ENCODE measurements around the gene DNM3. TPM values are rescaled to one million over a fixed set of nuclear protein-coding genes. Genes with fewer than 3 reads are reported as not detected.

Gene DNM3
- total and polyA plus RNA-seq, 10 of the 15 experiments (the other 5 are each of a cell fraction or from before 2014, with no cell fraction given), result 0.03 to 1.5 (median 0.08) TPM; not detected in 3

DNA sequence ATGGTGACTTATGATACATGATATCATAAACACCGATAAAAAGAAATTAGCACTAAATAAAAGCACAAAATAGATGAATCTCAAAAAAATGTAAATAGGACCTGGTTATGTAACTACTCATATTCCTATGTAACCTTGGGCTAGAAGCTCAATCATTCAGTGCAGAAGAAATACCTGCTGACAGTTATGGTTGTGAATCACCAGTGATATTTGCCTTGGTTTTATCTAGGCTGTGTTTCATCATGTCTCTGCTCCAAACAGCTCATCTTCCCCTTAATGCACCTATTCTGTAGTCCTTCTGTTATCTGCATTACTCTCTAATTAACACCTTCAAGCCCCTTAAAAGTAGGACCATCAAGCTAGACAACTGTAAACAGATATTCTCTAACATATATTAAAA, 618.9 kb downstream of the DNM3 start:
- no peak for ATAC-seq
- Histone ChIP-seq H3K4me2 (ENCODE audit: control insufficient read depth, insufficient read depth) (no peak overlapping the region), H4K20me1 (ENCODE audit: control insufficient read depth, insufficient read depth) (no peaks in the 10 kb centered on the region), H3K4me1 (ENCODE audit: control insufficient read depth, insufficient read depth, low read length) (no peaks in the 10 kb centered on the region), H3K9me3 (replicated peaks; ENCODE audit: control insufficient read depth, insufficient read depth, low read length) (no peaks in the 10 kb centered on the region), H3K27ac (ENCODE audit: control insufficient read depth, insufficient read depth) (no peak overlapping the region), H3K9ac (ENCODE audit: control insufficient read depth, insufficient read depth, low read length) (no peak overlapping the region), H3K4me3 (no peak overlapping the region), H2AFZ (ENCODE audit: control insufficient read depth, low read depth, low read length) (no peak overlapping the region), H3K36me3 (ENCODE audit: control insufficient read depth in 2 of 2, insufficient read depth in 2 of 2, low read length in 1 of 2) (no peaks in the 10 kb centered on the region), H3K79me2 (ENCODE audit: control insufficient read depth, insufficient read depth, low read length) (no peaks in the 10 kb centered on the region), H3K27me3 (replicated peaks in 1 of 2; ENCODE audit: control insufficient read depth in 2 of 2, insufficient read depth in 2 of 2, low read length in 1 of 2) (peaks cover 0 to 3% of the 10 kb centered on the region in 2 experiments; a peak in 3 of 4 replicates)
- 81% methylated on average over 1 of the region's 1 CpG for WGBS (ENCODE audit: insufficient coverage, insufficient replicate concordance, low lambda C conversion rate, missing lambda C conversion rate)
- DNase-seq (ENCODE audit: low read depth, low spot score), result no peak
- POLR2A ChIA-PET, result no interaction called here
- intact Hi-C loops (cut with micrococcal nuclease; ENCODE audit: unreplicated experiment) (no loop called here), in situ Hi-C loops (cut with MboI) (no loop called here)
- CTCF ChIA-PET, result interaction anchor here (1.3 kb wide), 1 partner anchor 19 kb away, joined by 3 read pairs; no protein-coding TSS in a partner anchor
- RAD21 ChIA-PET (ENCODE audit: unreplicated experiment), result interaction anchor here (1.3 kb wide), 1 partner anchor 9 kb away, joined by 3 read pairs; no protein-coding TSS in a partner anchor
- no TSS peak for BruUV-seq (replicated peaks)
- SMC1A ChIA-PET (ENCODE audit: uncharacterized antibody, unreplicated experiment), result no interaction called here
- FAIRE-seq, result no peak
- TF ChIP-seq MTA2 (IDR thresholded peaks at IDR 0.05; ENCODE audit: low read depth), result no peak
- TF ChIP-seq DPF2 (IDR thresholded peaks at IDR 0.05), result no peak
- TF ChIP-seq, protein P1, sequence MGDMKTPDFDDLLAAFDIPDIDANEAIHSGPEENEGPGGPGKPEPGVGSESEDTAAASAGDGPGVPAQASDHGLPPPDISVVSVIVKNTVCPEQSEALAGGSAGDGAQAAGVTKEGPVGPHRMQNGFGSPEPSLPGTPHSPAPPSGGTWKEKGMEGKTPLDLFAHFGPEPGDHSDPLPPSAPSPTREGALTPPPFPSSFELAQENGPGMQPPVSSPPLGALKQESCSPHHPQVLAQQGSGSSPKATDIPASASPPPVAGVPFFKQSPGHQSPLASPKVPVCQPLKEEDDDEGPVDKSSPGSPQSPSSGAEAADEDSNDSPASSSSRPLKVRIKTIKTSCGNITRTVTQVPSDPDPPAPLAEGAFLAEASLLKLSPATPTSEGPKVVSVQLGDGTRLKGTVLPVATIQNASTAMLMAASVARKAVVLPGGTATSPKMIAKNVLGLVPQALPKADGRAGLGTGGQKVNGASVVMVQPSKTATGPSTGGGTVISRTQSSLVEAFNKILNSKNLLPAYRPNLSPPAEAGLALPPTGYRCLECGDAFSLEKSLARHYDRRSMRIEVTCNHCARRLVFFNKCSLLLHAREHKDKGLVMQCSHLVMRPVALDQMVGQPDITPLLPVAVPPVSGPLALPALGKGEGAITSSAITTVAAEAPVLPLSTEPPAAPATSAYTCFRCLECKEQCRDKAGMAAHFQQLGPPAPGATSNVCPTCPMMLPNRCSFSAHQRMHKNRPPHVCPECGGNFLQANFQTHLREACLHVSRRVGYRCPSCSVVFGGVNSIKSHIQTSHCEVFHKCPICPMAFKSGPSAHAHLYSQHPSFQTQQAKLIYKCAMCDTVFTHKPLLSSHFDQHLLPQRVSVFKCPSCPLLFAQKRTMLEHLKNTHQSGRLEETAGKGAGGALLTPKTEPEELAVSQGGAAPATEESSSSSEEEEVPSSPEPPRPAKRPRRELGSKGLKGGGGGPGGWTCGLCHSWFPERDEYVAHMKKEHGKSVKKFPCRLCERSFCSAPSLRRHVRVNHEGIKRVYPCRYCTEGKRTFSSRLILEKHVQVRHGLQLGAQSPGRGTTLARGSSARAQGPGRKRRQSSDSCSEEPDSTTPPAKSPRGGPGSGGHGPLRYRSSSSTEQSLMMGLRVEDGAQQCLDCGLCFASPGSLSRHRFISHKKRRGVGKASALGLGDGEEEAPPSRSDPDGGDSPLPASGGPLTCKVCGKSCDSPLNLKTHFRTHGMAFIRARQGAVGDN (IDR thresholded peaks at IDR 0.05), result no peak
- TF ChIP-seq, protein P2, sequence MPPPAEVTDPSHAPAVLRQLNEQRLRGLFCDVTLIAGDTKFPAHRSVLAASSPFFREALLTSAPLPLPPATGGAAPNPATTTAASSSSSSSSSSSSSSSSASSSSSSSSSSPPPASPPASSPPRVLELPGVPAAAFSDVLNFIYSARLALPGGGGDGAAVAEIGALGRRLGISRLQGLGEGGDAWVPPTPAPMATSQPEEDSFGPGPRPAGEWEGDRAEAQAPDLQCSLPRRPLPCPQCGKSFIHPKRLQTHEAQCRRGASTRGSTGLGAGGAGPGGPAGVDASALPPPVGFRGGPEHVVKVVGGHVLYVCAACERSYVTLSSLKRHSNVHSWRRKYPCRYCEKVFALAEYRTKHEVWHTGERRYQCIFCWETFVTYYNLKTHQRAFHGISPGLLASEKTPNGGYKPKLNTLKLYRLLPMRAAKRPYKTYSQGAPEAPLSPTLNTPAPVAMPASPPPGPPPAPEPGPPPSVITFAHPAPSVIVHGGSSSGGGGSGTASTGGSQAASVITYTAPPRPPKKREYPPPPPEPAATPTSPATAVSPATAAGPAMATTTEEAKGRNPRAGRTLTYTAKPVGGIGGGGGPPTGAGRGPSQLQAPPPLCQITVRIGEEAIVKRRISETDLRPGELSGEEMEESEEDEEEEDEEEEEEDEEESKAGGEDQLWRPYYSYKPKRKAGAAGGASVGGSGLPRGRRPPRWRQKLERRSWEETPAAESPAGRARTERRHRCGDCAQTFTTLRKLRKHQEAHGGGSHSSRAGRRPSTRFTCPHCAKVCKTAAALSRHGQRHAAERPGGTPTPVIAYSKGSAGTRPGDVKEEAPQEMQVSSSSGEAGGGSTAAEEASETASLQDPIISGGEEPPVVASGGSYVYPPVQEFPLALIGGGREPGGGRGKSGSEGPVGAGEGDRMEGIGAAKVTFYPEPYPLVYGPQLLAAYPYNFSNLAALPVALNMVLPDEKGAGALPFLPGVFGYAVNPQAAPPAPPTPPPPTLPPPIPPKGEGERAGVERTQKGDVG (CRISPR knock-in tag; IDR thresholded peaks at IDR 0.05), result no peak
- TF ChIP-seq EZH2 (IDR thresholded peaks at IDR 0.05; ENCODE audit: borderline replicate concordance, control insufficient read depth, low read depth, low read length), result no peak
- TF ChIP-seq PAX5 (IDR thresholded peaks at IDR 0.05; ENCODE audit: borderline replicate concordance, low read depth, low read length), result no peak
- TF ChIP-seq NR2C2 (IDR thresholded peaks at IDR 0.05; ENCODE audit: borderline replicate concordance, control insufficient read depth, insufficient read length, low read depth), result no peak
- TF ChIP-seq ZBTB40 (IDR thresholded peaks at IDR 0.05; ENCODE audit: borderline replicate concordance), result no peak
- no peak for TF ChIP-seq SMAD1 (IDR thresholded peaks at IDR 0.05; ENCODE audit: low read depth, partially characterized antibody)
- TF ChIP-seq NFXL1 (IDR thresholded peaks at IDR 0.05; ENCODE audit: borderline replicate concordance), result no peak
- TF ChIP-seq CBFB (IDR thresholded peaks at IDR 0.05; ENCODE audit: low read depth), result no peak
- no peak for TF ChIP-seq TARDBP (IDR thresholded peaks at IDR 0.05; ENCODE audit: borderline replicate concordance)

All from GM12878 (cell line).